Neural cell (in vitro differentiated cells): Measurements from ENCODE around the gene EXOC4. TPM values are rescaled to one million over a fixed set of nuclear protein-coding genes. Genes with fewer than 3 reads are reported as not detected.

Source experiments
- H2AFZ ChIP-seq: fragments of 200-600, 300-800 bp; sonication (generic), shearing (Covaris generic); 2 replicates; pipeline ENCODE4 v1.6.0; 2014; ENCODE audit warnings: low read depth, mild to moderate bottlenecking, antibody characterized with exemption, low read length, moderate library complexity
- H3F3A ChIP-seq: fragments of 200-600 bp; shearing (Covaris generic); 2 replicates; pipeline ENCODE4 v1.6.1; 2016; ENCODE audit warnings: mild to moderate bottlenecking, moderate library complexity, mixed read lengths, antibody characterized with exemption, low read length; ENCODE audit not compliant: insufficient read depth, poor library complexity, severe bottlenecking
- H3K27ac ChIP-seq: fragments of 200-600, 300-800 bp; sonication (generic), shearing (Covaris generic); 2 replicates; pipeline ENCODE4 v1.5.1; 2014; ENCODE audit warnings: mild to moderate bottlenecking, low read length, moderate library complexity
- H3K27me3 ChIP-seq: fragments of 300-800, 200-600 bp; sonication (generic), shearing (Covaris generic); 2 replicates; pipeline ENCODE4 v1.6.0; 2014; ENCODE audit warnings: mild to moderate bottlenecking, low read depth, low read length, moderate library complexity; ENCODE audit not compliant: insufficient read depth
- H3K36me3 ChIP-seq: fragments of 300-800, 200-600 bp; sonication (generic), shearing (Covaris generic); 2 replicates; pipeline ENCODE4 v1.5.1; 2014; ENCODE audit warnings: mild to moderate bottlenecking, antibody characterized with exemption, low read length, moderate library complexity; ENCODE audit not compliant: insufficient read depth
- H3K4me2 ChIP-seq: fragments of 300-800, 200-600 bp; sonication (generic), shearing (Covaris generic); 2 replicates; pipeline ENCODE4 v1.6.0; 2014; ENCODE audit warnings: mild to moderate bottlenecking, low read length
- H3K4me3 ChIP-seq: fragments of 300-800, 200-600 bp; sonication (generic), shearing (Covaris generic); 2 replicates; pipeline ENCODE4 v1.5.1; 2014; ENCODE audit warnings: mild to moderate bottlenecking, low read length, moderate library complexity
- H3K79me2 ChIP-seq: fragments of 200-600 bp; shearing (Covaris generic); replicated peaks from 2 replicates; pipeline ENCODE4 v1.6.0; 2014; ENCODE audit warnings: mild to moderate bottlenecking, low read length, moderate library complexity; ENCODE audit not compliant: insufficient read depth
- H3K9ac ChIP-seq: fragments of 300-800, 200-600 bp; sonication (generic), shearing (Covaris generic); 2 replicates; pipeline ENCODE4 v1.6.1; 2016; ENCODE audit warnings: mild to moderate bottlenecking, low read length, mixed read lengths
- H3K9me2 ChIP-seq: fragments of 200-600 bp; shearing (Covaris generic); 2 replicates; pipeline ENCODE4 v1.6.1; 2016; ENCODE audit warnings: mild to moderate bottlenecking, low read length, mixed read lengths; ENCODE audit not compliant: insufficient read depth
- H3K9me3 ChIP-seq: fragments of 200-600, 300-800 bp; sonication (generic), shearing (Covaris generic); 2 replicates; pipeline ENCODE4 v1.6.1; 2016; ENCODE audit warnings: mild to moderate bottlenecking, mixed run types, low read length, moderate library complexity, mixed read lengths
- H4K20me1 ChIP-seq: fragments of 200-600 bp; shearing (Covaris generic); 2 replicates; pipeline ENCODE4 v1.6.1; 2016; ENCODE audit warnings: mild to moderate bottlenecking, mixed run types; ENCODE audit not compliant: insufficient read depth
- EP300 ChIP-seq: fragments of 450-650 bp; conservative IDR thresholded peaks from 2 replicates; pipeline ENCODE4 v1.6.1; 2014; ENCODE audit warnings: antibody characterized with exemption, mild to moderate bottlenecking, moderate library complexity; ENCODE audit not compliant: poor library complexity, severe bottlenecking
- EZH2 ChIP-seq: fragments of 200-600, 300-800 bp; shearing (Covaris generic), sonication (generic); IDR thresholded peaks from 2 replicates; pipeline ENCODE4 v1.6.1; 2014; ENCODE audit warnings: antibody characterized with exemption, low read length, borderline replicate concordance, mild to moderate bottlenecking; ENCODE audit not compliant: insufficient read depth, poor library complexity, severe bottlenecking
- MXI1 ChIP-seq: fragments of 450-650 bp; conservative IDR thresholded peaks from 2 replicates; pipeline ENCODE4 v1.6.1; 2014; ENCODE audit warnings: antibody characterized with exemption, mild to moderate bottlenecking; ENCODE audit not compliant: poor library complexity, severe bottlenecking
- POLR2AphosphoS5 ChIP-seq: IDR thresholded peaks from 2 replicates; pipeline ENCODE4 v1.6.1; 2012
- RAD21 ChIP-seq: fragments of 450-650 bp; conservative IDR thresholded peaks from 2 replicates; pipeline ENCODE4 v1.6.1; 2014; ENCODE audit warnings: antibody characterized with exemption, mild to moderate bottlenecking, moderate library complexity
- SMC3 ChIP-seq: fragments of 450-650 bp; conservative IDR thresholded peaks from 2 replicates; pipeline ENCODE4 v1.6.1; 2014; ENCODE audit warnings: antibody characterized with exemption, mild to moderate bottlenecking, moderate library complexity; ENCODE audit not compliant: poor library complexity
- TAF1 ChIP-seq: IDR thresholded peaks from 2 replicates; pipeline ENCODE4 v1.6.1; 2012; ENCODE audit warnings: low read depth
- polyA plus RNA-seq: library from polyadenylated mRNA; depleted of rRNA; stranded (reverse); fragments of >200 nt; gene quantifications from 2 replicates; pipeline ENCODE4 v1.2.3, GENCODE V29; 2014
- TF ChIP-seq, protein P1 (sequence below): fragments of 450-650 bp; IDR thresholded peaks from 2 replicates; pipeline ENCODE4 v1.5.1; 2014; ENCODE audit warnings: antibody characterized with exemption, mild to moderate bottlenecking, moderate library complexity; ENCODE audit not compliant: poor library complexity, severe bottlenecking
- TF ChIP-seq, protein P2 (sequence below): IDR thresholded peaks from 2 replicates; pipeline ENCODE4 v1.6.1; 2012; ENCODE audit warnings: borderline replicate concordance

EXOC4 gene
- polyA plus RNA-seq, 1 donor from 2014 or later, result 36.5 TPM

DNA sequence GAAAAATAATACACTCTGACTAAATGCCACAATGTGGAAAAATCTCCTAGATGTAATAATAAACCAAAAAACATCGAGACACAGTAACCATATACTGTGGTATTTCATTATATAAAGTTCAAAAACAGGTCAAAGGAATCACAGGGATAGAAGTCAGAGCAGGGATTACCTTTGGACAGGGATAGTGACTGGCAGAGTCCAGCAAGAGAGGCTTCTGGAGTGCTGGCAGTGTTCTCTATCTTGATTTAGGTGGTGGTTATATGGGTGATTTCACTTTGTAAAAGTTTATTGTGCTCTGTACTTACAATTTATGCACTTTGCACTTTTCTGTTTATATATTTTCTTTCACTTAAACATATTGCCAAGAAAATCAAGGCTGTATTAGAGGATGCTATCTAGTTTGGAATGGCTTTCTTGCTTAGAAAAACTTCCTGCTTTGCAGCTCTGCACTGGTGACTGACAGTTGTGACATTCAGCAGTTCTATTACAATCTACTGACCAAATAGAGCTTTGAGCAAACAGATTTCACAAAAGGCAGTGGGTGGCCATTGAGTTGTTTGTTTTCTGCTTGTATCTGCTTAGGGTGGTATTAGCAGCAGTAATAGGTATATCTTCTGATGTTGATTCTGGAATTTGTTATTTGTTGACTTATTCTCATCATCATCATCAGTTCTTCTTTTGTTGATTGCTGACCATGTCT is 610.6 kb downstream of the EXOC4 start:
- H3K79me2 ChIP-seq, result no peaks in the 10 kb centered on the region
- no peak overlapping the region for H3K27ac ChIP-seq
- H2AFZ ChIP-seq, result no peak overlapping the region
- TF ChIP-seq, protein P1, sequence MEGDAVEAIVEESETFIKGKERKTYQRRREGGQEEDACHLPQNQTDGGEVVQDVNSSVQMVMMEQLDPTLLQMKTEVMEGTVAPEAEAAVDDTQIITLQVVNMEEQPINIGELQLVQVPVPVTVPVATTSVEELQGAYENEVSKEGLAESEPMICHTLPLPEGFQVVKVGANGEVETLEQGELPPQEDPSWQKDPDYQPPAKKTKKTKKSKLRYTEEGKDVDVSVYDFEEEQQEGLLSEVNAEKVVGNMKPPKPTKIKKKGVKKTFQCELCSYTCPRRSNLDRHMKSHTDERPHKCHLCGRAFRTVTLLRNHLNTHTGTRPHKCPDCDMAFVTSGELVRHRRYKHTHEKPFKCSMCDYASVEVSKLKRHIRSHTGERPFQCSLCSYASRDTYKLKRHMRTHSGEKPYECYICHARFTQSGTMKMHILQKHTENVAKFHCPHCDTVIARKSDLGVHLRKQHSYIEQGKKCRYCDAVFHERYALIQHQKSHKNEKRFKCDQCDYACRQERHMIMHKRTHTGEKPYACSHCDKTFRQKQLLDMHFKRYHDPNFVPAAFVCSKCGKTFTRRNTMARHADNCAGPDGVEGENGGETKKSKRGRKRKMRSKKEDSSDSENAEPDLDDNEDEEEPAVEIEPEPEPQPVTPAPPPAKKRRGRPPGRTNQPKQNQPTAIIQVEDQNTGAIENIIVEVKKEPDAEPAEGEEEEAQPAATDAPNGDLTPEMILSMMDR, result no peak
- TF ChIP-seq POLR2AphosphoS5 (no peak), EP300 (no peak), RAD21 (no peak), TAF1 (no peak), EZH2 (no peak), SMC3 (no peak), MXI1 (no peak)
- TF ChIP-seq, protein P2, sequence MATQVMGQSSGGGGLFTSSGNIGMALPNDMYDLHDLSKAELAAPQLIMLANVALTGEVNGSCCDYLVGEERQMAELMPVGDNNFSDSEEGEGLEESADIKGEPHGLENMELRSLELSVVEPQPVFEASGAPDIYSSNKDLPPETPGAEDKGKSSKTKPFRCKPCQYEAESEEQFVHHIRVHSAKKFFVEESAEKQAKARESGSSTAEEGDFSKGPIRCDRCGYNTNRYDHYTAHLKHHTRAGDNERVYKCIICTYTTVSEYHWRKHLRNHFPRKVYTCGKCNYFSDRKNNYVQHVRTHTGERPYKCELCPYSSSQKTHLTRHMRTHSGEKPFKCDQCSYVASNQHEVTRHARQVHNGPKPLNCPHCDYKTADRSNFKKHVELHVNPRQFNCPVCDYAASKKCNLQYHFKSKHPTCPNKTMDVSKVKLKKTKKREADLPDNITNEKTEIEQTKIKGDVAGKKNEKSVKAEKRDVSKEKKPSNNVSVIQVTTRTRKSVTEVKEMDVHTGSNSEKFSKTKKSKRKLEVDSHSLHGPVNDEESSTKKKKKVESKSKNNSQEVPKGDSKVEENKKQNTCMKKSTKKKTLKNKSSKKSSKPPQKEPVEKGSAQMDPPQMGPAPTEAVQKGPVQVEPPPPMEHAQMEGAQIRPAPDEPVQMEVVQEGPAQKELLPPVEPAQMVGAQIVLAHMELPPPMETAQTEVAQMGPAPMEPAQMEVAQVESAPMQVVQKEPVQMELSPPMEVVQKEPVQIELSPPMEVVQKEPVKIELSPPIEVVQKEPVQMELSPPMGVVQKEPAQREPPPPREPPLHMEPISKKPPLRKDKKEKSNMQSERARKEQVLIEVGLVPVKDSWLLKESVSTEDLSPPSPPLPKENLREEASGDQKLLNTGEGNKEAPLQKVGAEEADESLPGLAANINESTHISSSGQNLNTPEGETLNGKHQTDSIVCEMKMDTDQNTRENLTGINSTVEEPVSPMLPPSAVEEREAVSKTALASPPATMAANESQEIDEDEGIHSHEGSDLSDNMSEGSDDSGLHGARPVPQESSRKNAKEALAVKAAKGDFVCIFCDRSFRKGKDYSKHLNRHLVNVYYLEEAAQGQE, result no peak
- no peak overlapping the region for H3K4me2 ChIP-seq
- H4K20me1 ChIP-seq, result no peaks in the 10 kb centered on the region
- no peaks in the 10 kb centered on the region for H3K36me3 ChIP-seq
- H3K4me3 ChIP-seq, result no peak overlapping the region
- H3K27me3 ChIP-seq, result no peaks in the 10 kb centered on the region
- no peaks in the 10 kb centered on the region for H3K9me2 ChIP-seq
- H3K9me3 ChIP-seq, result no peaks in the 10 kb centered on the region
- no peak overlapping the region for H3K9ac ChIP-seq
- no peaks in the 10 kb centered on the region for H3F3A ChIP-seq

DNA sequence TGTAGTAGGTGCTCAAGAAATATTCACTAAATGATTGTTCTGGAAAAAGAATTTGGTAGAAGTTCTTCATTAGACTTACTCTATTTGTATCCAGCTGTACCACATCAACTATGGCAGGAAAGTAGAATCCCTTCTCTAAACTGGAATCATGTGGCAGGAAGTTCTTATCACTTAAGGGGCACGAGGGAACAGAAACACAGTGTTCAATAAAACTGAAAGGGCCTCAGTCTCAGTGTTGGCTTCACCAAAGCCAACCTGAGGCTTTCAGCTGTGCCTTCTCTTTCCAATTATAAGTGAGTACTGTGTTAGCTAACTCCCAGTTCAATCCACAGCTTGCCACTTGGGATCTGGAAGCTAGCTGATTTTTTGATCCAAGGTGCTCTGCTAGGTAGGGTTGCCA is 616.7 kb downstream of the EXOC4 start:
- H3K4me2 ChIP-seq, result no peak overlapping the region
- no peak overlapping the region for H3K4me3 ChIP-seq
- no peaks in the 10 kb centered on the region for H3K36me3 ChIP-seq
- no peaks in the 10 kb centered on the region for H4K20me1 ChIP-seq
- no peak overlapping the region for H3K27ac ChIP-seq
- no peak overlapping the region for H2AFZ ChIP-seq
- no peaks in the 10 kb centered on the region for H3K9me2 ChIP-seq
- H3K79me2 ChIP-seq, result no peaks in the 10 kb centered on the region
- H3K9me3 ChIP-seq, result no peaks in the 10 kb centered on the region
- H3F3A ChIP-seq, result no peaks in the 10 kb centered on the region
- TF ChIP-seq EZH2 (no peak), TAF1 (no peak)
- no peak overlapping the region for H3K9ac ChIP-seq
- no peaks in the 10 kb centered on the region for H3K27me3 ChIP-seq
